Right renal cortex interstitium (tissue), 3 donors: ENCODE results near the gene TMEM151A. TPM values are rescaled to one million over a fixed set of nuclear protein-coding genes. Genes with fewer than 3 reads are reported as not detected.
A peak's percentile ranks its signal among the peaks of the same experiment; 100 is the strongest.
"Not testable (repeated sequence)": the region's sequence is repeated elsewhere in the genome, so short reads cannot be mapped to it uniquely, and the experiment has no call there.

ENCODE experiments used
- DNase-seq, 3 donors: peaks; one replicate each; pipeline ENCODE4 v3.0.0-alpha.2; 2013; ENCODE audit warnings: low read depth in 3 of 3, low spot score in 2 of 3
- polyA plus RNA-seq, 3 donors: library from polyadenylated mRNA; unstranded; fragments of 120-200 nt; gene quantifications; one replicate each; pipeline ENCODE4 v1.2.1, GENCODE V29; 2013; ENCODE audit not compliant: insufficient read length in 3 of 3

TMEM151A gene
- polyA plus RNA-seq, 3 donors = not detected

GRCh38 chr11:66267039-66267378 is 24.7 kb upstream of the TMEM151A start:
- DNase-seq = no peak

- DNase-seq = peak in 2 of 3 donors; percentile 78 to 80
Observed at GRCh38 chr11:66267379-66268243, 24.1 kb upstream of the TMEM151A start.

- peak; percentile 98 to 100 (median 100) for DNase-seq
Observed at GRCh38 chr11:66268244-66268951, 23.3 kb upstream of the TMEM151A start, which contains the start of gene RAB1B. TSS of gene RAB1B (plus strand) at chr11:66268639. CDS start at chr11:66268680, 41 bp downstream.

GRCh38 chr11:66268952-66269905 is 22.5 kb upstream of the TMEM151A start:
- no peak for DNase-seq

GRCh38 chr11:66271816-66272215 is 19.9 kb upstream of the TMEM151A start:
- DNase-seq = no peak

- DNase-seq = no peak
Observed at GRCh38 chr11:66272596-66272995, 19.1 kb upstream of the TMEM151A start.

GRCh38 chr11:66274219-66274618 is 17.5 kb upstream of the TMEM151A start:
- no peak for DNase-seq

- no peak for DNase-seq
Observed at GRCh38 chr11:66275396-66275795, 16.3 kb upstream of the TMEM151A start.

GRCh38 chr11:66275984-66276612 is 15.6 kb upstream of the TMEM151A start:
- DNase-seq = no peak

GRCh38 chr11:66276619-66277018 is 15.1 kb upstream of the TMEM151A start:
- DNase-seq = not testable (repeated sequence)

GRCh38 chr11:66277064-66277463 is 14.6 kb upstream of the TMEM151A start:
- DNase-seq = not testable (repeated sequence)

GRCh38 chr11:66277471-66278362 is 14.0 kb upstream of the TMEM151A start, which contains the start of gene CNIH2:
TSS of gene CNIH2 (plus strand) at chr11:66278175. CDS start at chr11:66278457, 282 bp downstream.
- DNase-seq = no peak

- no peak for DNase-seq
Observed at GRCh38 chr11:66278363-66279091, 13.2 kb upstream of the TMEM151A start.

- no peak for DNase-seq
Observed at GRCh38 chr11:66279092-66279734, 12.5 kb upstream of the TMEM151A start.

- no peak for DNase-seq
Observed at GRCh38 chr11:66280428-66280827, 11.3 kb upstream of the TMEM151A start.

- no peak for DNase-seq
Observed at GRCh38 chr11:66281001-66281400, 10.7 kb upstream of the TMEM151A start.

GRCh38 chr11:66281776-66282467 is 9.8 kb upstream of the TMEM151A start:
- DNase-seq = no peak
